GM19452 (cell line): ENCODE results near the gene LIMS2.

Experiments
- ATAC-seq: cut with Tn5 transposase; IDR thresholded peaks from one replicate; pipeline ENCODE4 v1.9.1; 2021; ENCODE audit not compliant: unreplicated experiment

The LIMS2 gene

GRCh38 chr2:127647242-127648190, 27.8 kb downstream of the LIMS2 start:
- ATAC-seq = no peak

GRCh38 chr2:127646487-127647241, 28.7 kb downstream of the LIMS2 start:
- no peak for ATAC-seq

- no peak for ATAC-seq
These were observed 29.7 kb downstream of the LIMS2 start, which contains the start of gene GPR17 for GRCh38 chr2:127645395-127646291. GPR17 (plus strand) TSS chr2:127646153; CDS start chr2:127650736, 4,583 bp downstream.

- no peak for ATAC-seq
These were observed 30.3 kb downstream of the LIMS2 start for GRCh38 chr2:127645026-127645394.

GRCh38 chr2:127644066-127645025, 31.0 kb downstream of the LIMS2 start:
- ATAC-seq = no peak

- ATAC-seq = no peak
These were observed 31.8 kb downstream of the LIMS2 start for GRCh38 chr2:127643439-127644065.

- ATAC-seq = no peak
These were observed 32.5 kb downstream of the LIMS2 start for GRCh38 chr2:127642706-127643438.

- ATAC-seq = no peak
These were observed 33.4 kb downstream of the LIMS2 start for GRCh38 chr2:127641846-127642507.

- ATAC-seq = no peak
These were observed 34.2 kb downstream of the LIMS2 start for GRCh38 chr2:127641133-127641532.

- peak; percentile 49 for ATAC-seq
These were observed 35.0 kb downstream of the LIMS2 start for GRCh38 chr2:127640082-127641072.

- ATAC-seq = no peak
These were observed 36.2 kb downstream of the LIMS2 start for GRCh38 chr2:127639111-127639474.

GRCh38 chr2:127638361-127639110, 36.8 kb downstream of the LIMS2 start:
- no peak for ATAC-seq

- ATAC-seq = no peak
These were observed 37.5 kb downstream of the LIMS2 start for GRCh38 chr2:127637725-127638252.

- ATAC-seq = no peak
These were observed 38.1 kb downstream of the LIMS2 start for GRCh38 chr2:127637236-127637630.

GRCh38 chr2:127636248-127637235, 38.8 kb downstream of the LIMS2 start:
- no peak for ATAC-seq
